Effector memory CD4-positive, alpha-beta T cell (primary cell): ENCODE data around the gene PPP2R3C.

ENCODE experiments used
- DNase-seq, 3 donors: peaks; one replicate each; pipeline ENCODE4 v3.0.0-alpha.2; 2020
- H3K27ac ChIP-seq: 2 replicates; pipeline ENCODE4 v1.7.0; 2013; ENCODE audit warnings: mild to moderate bottlenecking, low read length, moderate library complexity; ENCODE audit not compliant: insufficient read depth, poor library complexity, severe bottlenecking
- H3K27me3 ChIP-seq: replicated peaks from 2 replicates; pipeline ENCODE4 v1.7.0; 2013; ENCODE audit warnings: mild to moderate bottlenecking, low read length; ENCODE audit not compliant: insufficient read depth, control insufficient read depth, poor library complexity, severe bottlenecking
- H3K36me3 ChIP-seq: 2 replicates; pipeline ENCODE4 v1.7.0; 2013; ENCODE audit warnings: mild to moderate bottlenecking, low read length, moderate library complexity; ENCODE audit not compliant: control insufficient read depth, insufficient read depth
- H3K4me1 ChIP-seq: 2 replicates; pipeline ENCODE4 v1.7.0; 2013; ENCODE audit warnings: low read length, mild to moderate bottlenecking; ENCODE audit not compliant: control insufficient read depth, insufficient read depth, poor library complexity, severe bottlenecking
- H3K4me3 ChIP-seq: 2 replicates; pipeline ENCODE4 v1.7.0; 2013; ENCODE audit warnings: low read length, low read depth, mild to moderate bottlenecking; ENCODE audit not compliant: insufficient read depth, poor library complexity, severe bottlenecking
- H3K9me3 ChIP-seq: 2 replicates; pipeline ENCODE4 v1.7.0; 2013; ENCODE audit warnings: mild to moderate bottlenecking, low read length, moderate library complexity; ENCODE audit not compliant: control insufficient read depth
- total RNA-seq, 3 donors: gene quantifications; one replicate each; lab custom pipeline; 2026; lab: John Stamatoyannopoulos, UW

Gene PPP2R3C
- total RNA-seq: 28.8 to 41.7 (median 34.1) reads per million in 3 donors

GRCh38 chr14:35121887-35122695 is at the start of gene PPP2R3C, which contains the start of gene PRORP:
Gene PPP2R3C, minus strand, starts transcription at chr14:35121990. Its CDS starts 31 bp downstream, at chr14:35121959.
Gene PRORP, plus strand, starts transcription at chr14:35122552. Its CDS starts 694 bp downstream, at chr14:35123246.
- H3K4me3 ChIP-seq: peak within 1 kb of the TSS; percentile 73
- peaks cover 28% of the 10 kb centered on the region for H3K4me1 ChIP-seq
- no peaks in the 10 kb centered on the region for H3K27me3 ChIP-seq
- no peaks in the 10 kb centered on the region for H3K9me3 ChIP-seq
- DNase-seq: peak; percentile 82 to 92 (median 91)
- H3K27ac ChIP-seq: peak within 1 kb of the TSS; percentile 99
- no peaks in the 10 kb centered on the region for H3K36me3 ChIP-seq

GRCh38 chr14:35167496-35167895 is 45.7 kb upstream of the PPP2R3C start:
- no peak overlapping the region for H3K27ac ChIP-seq
- H3K9me3 ChIP-seq: no peaks in the 10 kb centered on the region
- no peak for DNase-seq
- peaks cover 4% of the 10 kb centered on the region for H3K36me3 ChIP-seq
- no peak overlapping the region for H3K4me3 ChIP-seq
- no peaks in the 10 kb centered on the region for H3K4me1 ChIP-seq
- H3K27me3 ChIP-seq: no peaks in the 10 kb centered on the region

- Histone ChIP-seq H3K4me3 (no peak overlapping the region), H3K36me3 (peaks cover 8% of the 10 kb centered on the region), H3K27me3 (no peaks in the 10 kb centered on the region), H3K4me1 (peaks cover 13% of the 10 kb centered on the region), H3K9me3 (no peaks in the 10 kb centered on the region), H3K27ac (no peak overlapping the region)
- DNase-seq: no peak
Observed at GRCh38 chr14:35164849-35165248, 43.1 kb upstream of the PPP2R3C start.

GRCh38 chr14:35163384-35163783 is 41.6 kb upstream of the PPP2R3C start:
- no peak overlapping the region for H3K4me3 ChIP-seq

GRCh38 chr14:35161231-35161630 is 39.4 kb upstream of the PPP2R3C start:
- Histone ChIP-seq H3K27ac (no peak overlapping the region), H3K9me3 (no peaks in the 10 kb centered on the region), H3K36me3 (peaks cover 8% of the 10 kb centered on the region), H3K4me1 (peaks cover 15% of the 10 kb centered on the region), H3K27me3 (no peaks in the 10 kb centered on the region), H3K4me3 (no peak overlapping the region)
- DNase-seq: peak in 2 of 3 donors; percentile 12 to 19

More at GRCh38 chr14:35163384-35163783, 41.6 kb upstream of the PPP2R3C start:
- peaks cover 8% of the 10 kb centered on the region for H3K36me3 ChIP-seq
- peaks cover 13% of the 10 kb centered on the region for H3K4me1 ChIP-seq
- no peaks in the 10 kb centered on the region for H3K9me3 ChIP-seq
- H3K27me3 ChIP-seq: no peaks in the 10 kb centered on the region
- H3K27ac ChIP-seq: no peak overlapping the region
- DNase-seq: no peak

DNA sequence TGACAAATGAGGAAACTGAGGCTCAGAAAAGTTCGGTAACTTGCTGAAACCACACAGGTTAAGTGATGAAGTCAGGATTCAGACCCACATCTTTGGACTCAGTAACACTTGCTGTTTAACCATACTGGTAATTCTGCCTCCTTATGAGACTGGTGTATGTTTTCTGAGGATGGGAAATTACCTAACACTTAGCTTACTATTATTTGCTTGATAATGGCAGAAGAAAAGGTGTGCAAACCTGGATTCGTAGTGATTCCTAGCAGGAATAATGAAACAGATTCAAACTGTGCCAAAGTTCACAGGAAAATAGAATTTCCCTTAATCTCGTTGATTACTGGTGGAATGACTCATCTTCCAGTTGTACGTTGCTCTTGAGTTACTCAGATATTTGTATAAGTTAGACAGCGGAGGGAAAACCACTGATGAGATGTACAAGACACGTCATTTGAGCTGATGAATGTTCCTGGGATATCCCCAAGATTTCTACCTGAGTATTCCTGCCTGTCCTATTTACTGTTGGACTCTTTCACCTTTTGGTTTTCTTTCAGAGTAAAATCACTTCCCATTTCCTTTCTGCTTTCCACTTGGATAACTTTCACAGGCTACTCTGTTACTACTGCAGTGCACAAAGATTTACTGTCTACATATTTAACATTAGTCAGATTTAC is 38.1 kb upstream of the PPP2R3C start:
- H3K9me3 ChIP-seq: no peaks in the 10 kb centered on the region
- no peak for DNase-seq
- peaks cover 8% of the 10 kb centered on the region for H3K36me3 ChIP-seq
- H3K27me3 ChIP-seq: no peaks in the 10 kb centered on the region
- H3K27ac ChIP-seq: no peak overlapping the region
- H3K4me3 ChIP-seq: no peak overlapping the region
- peaks cover 21% of the 10 kb centered on the region for H3K4me1 ChIP-seq

GRCh38 chr14:35158951-35159653 is 37.3 kb upstream of the PPP2R3C start:
- no peak overlapping the region for H3K27ac ChIP-seq
- no peak for DNase-seq
- H3K9me3 ChIP-seq: no peaks in the 10 kb centered on the region
- H3K4me1 ChIP-seq: peaks cover 21% of the 10 kb centered on the region
- H3K4me3 ChIP-seq: no peak overlapping the region
- no peaks in the 10 kb centered on the region for H3K27me3 ChIP-seq
- peaks cover 5% of the 10 kb centered on the region for H3K36me3 ChIP-seq

GRCh38 chr14:35158491-35158890 is 36.7 kb upstream of the PPP2R3C start:
- peaks cover 21% of the 10 kb centered on the region for H3K4me1 ChIP-seq

DNA sequence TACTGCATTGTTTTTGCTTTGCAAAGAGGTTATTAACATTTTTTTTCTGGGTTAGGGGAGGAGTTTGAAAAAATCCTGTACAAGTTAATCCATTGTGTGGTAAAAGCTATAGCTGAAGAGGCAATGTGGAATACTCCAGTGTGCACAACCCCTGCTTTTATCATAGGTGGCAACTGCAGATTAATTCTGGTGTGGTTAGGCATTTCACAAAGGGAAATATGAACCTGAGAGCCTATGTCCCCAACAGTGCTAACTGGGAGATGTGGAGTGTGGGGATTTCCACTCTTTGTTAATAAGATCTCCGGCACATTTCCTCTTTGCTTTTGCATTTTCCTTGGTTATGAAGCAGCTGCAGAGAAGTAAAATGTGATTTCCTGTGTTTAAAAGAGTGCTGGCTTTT is 34.2 kb upstream of the PPP2R3C start:
- no peak for DNase-seq
- no peak overlapping the region for H3K4me3 ChIP-seq

More at GRCh38 chr14:35158491-35158890, 36.7 kb upstream of the PPP2R3C start:
- Histone ChIP-seq H3K9me3 (no peaks in the 10 kb centered on the region), H3K27me3 (no peaks in the 10 kb centered on the region), H3K4me3 (no peak overlapping the region), H3K27ac (no peak overlapping the region), H3K36me3 (peaks cover 4% of the 10 kb centered on the region)
- no peak for DNase-seq

More for the DNA sequence above, 34.2 kb upstream of the PPP2R3C start:
- no peaks in the 10 kb centered on the region for H3K9me3 ChIP-seq
- H3K4me1 ChIP-seq: peaks cover 15% of the 10 kb centered on the region
- H3K27ac ChIP-seq: peak overlapping the region; percentile 0
- peaks cover 3% of the 10 kb centered on the region for H3K36me3 ChIP-seq
- no peaks in the 10 kb centered on the region for H3K27me3 ChIP-seq
